HG03103 (cell line): Measurements from ENCODE around the gene PDE7B.

Source experiments
- ATAC-seq: cut with Tn5 transposase; IDR thresholded peaks from one replicate; pipeline ENCODE4 v1.9.1; 2021; ENCODE audit warnings: low read depth; ENCODE audit not compliant: unreplicated experiment

Gene PDE7B

DNA sequence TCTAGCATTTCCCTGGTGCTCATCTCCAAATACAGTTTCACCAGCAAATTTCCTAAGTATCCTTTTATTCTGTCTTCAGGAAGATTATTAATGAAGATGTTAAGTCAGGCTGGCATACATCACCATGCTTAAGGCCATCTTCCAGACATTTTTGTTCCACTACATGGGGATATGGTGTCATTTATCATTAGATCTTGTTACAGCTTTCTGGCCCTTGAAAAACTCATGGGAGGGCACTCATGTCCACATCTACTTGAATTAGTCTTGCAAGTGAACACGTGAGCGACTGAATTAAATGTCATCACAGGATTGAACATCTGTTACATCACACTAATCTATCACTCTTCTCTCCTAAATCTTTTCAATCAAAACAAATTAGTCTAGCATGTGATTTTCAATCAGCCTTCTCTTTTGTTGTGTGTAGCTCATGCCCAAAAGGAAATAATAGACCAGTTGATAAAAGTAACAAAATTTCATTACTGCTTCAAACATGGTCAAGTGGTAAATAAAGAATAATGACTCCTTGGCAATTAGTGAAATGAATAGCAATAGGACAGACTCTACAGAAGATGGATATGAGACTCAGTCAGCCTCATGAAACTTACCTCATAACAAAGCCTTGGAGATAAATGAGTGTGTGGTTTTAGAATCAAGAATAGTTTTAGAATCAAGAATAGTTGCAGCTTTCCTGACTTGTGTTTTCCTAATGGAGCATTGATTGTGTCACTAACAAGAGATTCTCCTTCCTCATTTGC, 318.1 kb downstream of the PDE7B start:
- ATAC-seq, result no peak

DNA sequence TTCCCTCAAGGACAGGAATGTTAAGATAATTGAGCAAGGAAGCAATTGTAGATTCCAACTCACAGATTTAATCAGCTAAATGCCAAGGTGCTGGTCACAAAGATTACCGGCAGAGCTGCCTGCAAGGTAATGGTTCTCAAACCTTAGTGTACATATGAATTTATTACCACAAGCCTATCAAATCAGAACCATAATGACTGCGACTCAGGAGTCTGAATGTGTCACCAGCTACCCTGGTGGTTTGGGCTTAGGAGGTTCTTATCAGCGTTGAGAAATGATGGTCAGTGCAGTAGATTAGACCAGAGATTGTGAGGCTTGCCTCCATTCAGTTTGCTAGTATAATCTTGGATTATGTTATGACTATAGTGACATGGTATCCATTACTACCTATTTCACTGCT, 319.7 kb downstream of the PDE7B start:
- ATAC-seq, result no peak

DNA sequence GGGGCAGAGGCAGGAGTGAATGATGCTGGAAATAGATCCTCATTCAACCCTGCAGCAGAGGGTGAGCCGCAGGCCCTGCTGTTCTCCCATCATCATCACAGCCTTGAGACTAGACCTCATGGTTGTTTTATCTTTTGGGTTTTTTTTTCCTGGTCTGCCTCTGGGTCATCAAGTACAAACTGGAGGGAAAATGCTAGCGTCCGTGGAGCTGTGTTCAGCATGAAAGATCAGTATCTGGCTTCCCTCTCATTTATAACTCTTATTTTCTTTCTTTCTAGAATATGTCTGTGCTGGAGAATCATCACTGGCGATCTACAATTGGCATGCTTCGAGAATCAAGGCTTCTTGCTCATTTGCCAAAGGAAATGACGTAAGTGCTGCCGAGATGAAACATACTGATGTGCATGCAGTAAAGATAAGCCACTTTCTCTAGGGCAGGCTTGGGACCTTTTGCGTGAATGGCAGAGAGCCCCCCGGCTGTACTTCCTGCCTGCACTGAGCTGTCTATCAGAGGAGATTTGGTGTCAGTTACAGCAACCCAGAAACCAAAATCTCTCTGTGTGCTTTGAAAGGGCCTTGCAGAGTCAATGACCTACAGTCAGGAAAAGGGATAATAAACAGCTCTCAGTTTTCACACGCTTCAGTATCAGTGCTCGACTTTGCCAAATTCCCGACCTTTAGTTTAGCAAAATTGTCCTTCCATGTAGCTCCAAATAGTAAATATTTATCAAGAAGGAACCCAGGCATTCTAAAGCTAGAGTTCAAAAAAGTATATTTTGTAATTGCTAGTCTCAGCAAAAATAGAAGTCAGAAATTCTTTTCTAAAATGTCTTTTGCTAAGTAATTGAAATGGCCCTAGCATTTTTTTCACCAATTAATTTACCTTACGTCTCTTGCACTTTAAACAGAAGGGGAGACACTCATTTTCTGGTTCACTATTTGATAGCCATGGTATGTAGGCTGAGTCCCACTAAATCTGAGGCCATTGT, 322.3 kb downstream of the PDE7B start:
- no peak for ATAC-seq

DNA sequence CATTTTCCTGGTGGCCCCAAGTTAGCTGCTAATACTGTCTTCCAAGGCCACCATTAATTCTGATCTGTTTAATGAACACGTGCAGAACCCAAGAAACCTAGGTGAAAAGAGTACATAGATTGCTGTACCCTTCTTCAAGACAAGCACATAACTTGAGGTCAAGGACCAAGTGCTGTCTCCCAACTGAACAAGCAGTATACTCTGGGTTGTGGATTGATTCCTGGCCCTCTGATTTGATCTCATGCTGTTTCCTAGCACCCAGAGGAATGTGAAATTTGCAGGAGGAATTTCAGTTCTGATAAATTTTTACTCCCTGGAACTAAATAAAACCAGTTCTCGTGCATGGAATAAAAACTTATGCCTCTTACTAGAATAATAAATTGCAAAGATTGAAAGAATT, 323.0 kb downstream of the PDE7B start:
- no peak for ATAC-seq

DNA sequence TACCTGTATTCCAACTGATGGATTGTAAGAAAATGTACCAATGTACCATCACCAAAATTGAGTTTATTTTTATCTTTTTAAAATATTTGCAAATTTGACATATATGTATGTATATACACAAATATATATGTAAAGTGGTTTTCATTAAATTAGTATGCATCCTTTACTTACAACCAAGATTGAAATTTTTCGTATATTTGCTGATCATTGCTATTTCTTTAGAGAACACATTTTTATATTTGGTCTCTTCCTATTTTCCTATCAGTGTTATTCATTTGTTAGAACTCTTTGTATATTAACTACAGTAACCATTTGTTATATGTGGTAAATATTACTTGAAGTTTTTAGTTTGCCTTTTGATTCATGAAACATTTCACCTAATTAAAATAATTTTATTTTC, 324.4 kb downstream of the PDE7B start:
- ATAC-seq, result no peak

DNA sequence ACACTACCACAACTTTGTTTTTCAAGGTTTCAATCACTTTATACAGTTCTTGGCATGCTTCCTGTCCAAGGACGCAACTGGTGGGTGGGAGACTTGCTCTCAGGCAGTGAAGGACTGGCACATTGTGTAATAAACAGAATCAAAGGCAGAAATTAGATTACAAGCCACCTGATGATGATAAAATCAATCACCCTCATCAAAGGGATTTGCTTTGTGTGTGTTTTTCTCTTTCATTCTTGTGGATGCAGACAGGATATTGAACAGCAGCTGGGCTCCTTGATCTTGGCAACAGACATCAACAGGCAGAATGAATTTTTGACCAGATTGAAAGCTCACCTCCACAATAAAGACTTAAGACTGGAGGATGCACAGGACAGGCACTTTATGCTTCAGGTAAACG, 327.2 kb downstream of the PDE7B start:
- no peak for ATAC-seq

DNA sequence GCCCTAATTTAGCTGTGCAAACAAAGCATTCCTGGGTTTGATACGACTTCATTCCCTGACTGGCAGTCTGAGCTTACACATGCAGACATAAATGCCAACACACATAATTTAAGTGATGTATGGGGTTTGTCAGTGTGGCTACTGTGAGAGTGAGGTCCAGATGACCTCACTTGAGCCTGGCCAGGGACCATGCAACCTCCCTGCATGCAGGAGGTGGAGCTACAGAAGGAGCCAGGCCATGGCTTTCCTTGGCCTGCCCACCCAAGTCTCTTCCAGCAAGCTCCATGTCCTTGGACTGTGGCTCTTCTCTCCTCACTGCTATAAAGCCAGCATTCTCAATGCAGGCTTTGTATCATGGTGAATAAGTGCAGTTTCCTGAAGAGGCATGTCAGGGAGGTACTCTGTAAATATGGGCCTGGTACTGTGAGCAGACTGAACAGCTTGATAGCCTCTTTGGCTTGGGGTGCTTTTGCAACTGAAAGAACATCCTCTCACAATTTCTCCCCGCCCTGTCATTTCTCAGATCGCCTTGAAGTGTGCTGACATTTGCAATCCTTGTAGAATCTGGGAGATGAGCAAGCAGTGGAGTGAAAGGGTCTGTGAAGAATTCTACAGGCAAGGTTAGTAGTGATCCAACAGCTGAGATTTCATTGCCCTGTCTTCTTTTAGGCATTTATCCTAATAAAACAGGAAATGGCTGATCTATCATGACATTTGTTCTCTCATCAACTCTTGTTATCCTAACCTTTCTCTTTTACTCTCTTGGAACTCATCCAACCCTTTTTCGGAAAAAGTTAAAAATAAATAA, 329.4 kb downstream of the PDE7B start:
- ATAC-seq, result no peak

DNA sequence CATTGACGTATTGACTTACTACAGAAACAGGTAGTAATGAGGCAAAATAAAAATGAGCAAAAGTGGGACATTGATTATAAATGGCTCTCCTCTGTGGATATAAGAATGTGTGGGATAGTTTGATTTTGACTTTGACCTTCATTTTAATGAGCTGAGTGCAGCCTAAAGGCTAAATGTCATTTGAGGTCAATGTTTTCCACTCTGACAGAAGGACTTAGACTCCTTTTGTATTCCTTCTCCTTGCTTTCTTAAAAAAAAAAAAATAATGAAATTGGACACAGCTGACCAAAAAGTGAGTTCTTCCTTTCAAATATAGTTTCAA, 330.0 kb downstream of the PDE7B start:
- no peak for ATAC-seq

DNA sequence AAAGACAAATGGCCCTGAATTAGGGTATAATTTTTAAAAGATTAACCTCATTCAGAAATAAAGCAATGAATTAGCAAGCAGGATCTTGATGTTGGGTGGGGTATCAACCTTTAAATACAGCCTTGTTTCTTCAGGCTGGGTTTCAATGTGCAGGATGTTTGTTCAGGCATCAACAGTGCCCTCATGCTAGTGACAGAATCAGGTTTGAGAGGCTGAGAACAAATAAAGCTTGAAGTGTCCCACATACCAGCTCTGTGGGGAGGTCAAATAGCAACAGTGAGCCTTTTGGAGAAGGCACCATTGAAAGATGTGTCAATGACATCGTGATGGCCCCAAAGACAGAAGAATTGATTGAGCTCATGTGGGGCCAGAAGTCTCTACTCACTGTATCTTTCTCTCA, 330.4 kb downstream of the PDE7B start:
- no peak for ATAC-seq

DNA sequence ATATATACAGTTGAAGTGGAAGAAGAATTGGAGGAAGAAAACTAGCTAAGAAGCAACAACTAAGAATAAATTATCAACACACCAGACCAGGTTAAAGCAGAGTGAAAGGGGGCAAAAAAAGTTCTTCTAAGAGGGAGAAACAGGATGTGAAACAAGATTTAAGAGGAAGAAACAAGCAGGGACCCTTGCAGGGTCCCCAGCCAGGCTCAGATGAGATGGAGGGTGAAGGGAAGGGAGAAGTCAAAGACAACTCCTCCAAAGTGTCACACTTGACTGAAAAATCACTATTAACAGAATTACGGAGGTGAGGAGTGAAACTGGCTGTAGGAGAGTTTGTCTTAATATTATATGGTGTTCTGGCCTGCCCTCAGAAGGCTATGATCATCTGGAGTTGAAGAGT, 333.2 kb downstream of the PDE7B start:
- ATAC-seq, result no peak

DNA sequence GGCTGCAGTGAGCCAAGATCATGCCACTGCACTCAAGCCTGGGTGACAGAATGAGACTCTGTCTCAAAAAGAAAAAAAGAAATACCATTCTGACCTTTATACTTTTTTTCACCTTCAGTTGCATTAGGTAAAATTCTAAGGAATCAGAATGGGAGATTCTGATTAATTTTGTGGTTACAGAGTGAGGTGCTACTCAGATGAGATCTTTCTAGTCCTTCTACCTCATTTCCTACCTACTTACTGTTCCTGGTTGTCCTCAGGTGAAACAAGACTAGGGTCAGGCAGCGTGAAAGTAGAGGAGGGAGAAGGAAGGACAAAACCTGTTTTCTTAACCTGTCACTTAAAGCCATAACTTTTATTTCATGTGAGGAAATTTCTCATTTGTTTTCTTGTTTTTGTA, 334.9 kb downstream of the PDE7B start:
- ATAC-seq, result no peak

DNA sequence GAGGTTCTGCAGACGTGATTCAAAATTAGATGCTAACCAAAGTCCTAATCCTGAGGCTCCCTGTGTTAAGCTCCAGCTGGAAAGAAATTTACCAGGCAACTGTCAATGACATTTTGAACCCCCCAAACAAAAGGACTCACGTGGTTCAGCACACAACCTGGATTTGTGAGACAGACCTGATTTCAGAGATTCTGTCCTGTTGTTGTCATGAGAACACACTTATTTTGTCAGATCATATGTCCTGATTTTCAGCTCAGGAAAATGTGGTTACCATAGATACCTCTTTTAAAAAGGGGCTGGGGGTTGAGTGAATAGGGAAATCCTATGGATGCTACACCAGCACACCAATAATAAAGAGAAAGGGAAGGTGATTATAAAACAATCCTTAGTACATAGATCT, 337.0 kb downstream of the PDE7B start:
- no peak for ATAC-seq

DNA sequence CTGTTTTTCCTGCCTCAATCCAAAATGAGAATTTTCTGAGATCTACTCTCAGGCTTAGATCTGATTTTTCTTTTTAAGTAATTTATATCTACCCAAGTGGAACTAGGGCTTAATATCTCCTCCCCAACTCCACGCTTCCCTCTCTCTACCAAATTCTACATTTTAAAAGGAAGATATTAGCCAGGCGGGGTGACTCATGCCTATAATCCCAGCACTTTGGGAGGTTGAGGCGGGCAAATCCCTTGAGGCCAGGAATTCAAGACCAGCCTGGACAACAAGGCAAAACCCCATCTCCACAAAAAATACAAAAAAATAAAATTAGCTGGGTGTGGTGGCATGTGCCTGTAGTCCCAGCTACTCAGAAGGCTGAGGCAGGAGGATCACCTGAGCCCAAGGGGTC, 337.6 kb downstream of the PDE7B start:
- no peak for ATAC-seq

DNA sequence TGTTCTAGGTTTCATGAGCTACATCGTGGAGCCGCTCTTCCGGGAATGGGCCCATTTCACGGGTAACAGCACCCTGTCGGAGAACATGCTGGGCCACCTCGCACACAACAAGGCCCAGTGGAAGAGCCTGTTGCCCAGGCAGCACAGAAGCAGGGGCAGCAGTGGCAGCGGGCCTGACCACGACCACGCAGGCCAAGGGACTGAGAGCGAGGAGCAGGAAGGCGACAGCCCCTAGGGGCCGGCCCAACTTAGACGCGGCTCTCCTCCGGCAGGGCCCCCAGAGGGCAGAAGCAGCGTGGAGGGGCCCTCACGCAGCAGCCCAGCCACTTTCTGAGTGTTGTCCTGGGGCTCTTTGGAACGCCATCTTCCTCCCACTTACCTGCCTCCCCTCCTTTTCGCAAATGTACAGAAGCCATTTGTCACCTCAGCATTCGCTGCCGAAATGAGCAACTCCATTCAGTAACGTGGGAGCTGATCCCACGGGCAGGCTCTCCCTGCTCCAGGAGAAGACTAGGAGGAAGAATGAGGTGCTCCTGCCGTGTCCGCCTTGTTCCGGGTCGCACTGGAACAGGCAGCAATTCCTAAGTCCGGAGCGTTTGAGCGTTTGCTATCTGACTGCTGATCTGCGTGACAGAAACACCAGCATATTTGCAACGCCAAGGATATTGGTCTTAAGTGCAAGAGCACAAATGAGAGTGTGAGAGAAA, 340.3 kb downstream of the PDE7B start:
- no peak for ATAC-seq

DNA sequence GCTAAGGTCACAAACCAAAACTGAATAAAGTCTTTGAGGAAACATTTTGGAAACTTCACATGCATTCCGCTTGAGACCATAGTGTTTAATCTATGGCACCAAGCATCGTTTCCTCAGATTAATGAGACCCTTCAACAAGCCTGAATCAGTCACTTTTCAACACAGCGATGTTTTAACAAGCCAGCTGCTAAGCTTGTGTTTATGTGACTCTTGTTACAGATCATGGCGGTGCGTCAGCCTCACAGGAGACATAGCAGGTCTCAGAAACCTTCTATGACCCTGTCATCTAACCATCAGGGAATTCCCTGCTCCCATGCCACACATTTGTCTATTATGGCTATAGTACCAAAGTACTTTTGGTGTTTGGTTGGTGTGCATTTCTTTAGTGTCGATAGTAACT, 341.4 kb downstream of the PDE7B start:
- no peak for ATAC-seq

DNA sequence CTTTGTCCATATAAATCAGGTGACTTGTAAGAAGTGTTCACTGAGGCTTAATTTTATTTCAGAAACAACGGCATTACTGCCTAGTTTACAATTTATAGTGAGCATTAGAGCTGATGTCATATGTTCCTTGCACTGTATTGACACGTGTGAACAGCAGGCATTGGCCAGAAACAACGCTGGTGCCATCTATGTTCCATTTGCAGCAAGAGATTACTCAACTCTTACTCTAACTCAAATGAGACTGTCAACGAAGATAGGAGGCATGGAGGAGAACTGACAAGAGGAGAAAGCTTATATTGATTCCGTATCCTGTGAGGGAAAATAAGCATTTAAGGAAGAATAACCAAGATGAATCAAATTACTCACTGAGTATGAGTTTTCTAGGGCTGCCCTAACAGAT, 350.2 kb downstream of the PDE7B start:
- ATAC-seq, result no peak

DNA sequence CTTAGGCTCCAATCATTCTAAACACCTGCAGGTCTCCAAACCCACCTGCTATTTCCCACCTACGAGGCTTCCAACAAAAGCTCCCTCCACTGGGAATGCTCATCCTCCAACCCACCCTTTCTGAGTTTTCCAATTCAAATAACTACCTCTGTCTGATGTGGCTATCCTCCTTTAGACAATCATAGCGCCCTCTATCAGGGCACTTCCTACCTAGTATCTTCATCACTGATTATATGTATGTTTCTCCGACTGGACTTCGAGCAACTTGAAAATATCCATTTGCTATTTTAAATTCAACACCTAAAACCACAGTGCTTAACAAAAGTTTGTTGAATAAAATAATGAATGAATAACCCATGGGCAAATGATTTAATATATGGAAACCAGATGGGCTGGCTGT, 357.3 kb downstream of the PDE7B start:
- no peak for ATAC-seq

DNA sequence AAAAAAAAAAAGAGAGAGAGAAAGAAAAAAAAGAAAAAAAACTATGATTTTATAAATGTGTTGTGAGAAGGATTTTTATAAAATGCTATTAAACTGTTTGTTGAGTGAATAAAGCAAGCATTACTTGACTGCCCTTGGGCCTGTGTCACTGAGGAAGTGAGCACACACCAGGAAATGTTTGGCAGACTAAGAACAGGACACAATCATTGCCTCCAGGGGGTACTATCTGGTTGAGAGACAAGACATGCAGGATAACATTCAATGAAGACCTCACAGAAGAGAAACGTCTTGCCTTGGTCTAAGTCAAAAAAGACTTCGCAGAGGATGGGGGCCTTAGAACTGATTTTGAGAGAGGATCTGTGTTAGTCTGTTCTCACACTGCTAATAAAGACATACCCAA, 358.0 kb downstream of the PDE7B start:
- no peak for ATAC-seq

DNA sequence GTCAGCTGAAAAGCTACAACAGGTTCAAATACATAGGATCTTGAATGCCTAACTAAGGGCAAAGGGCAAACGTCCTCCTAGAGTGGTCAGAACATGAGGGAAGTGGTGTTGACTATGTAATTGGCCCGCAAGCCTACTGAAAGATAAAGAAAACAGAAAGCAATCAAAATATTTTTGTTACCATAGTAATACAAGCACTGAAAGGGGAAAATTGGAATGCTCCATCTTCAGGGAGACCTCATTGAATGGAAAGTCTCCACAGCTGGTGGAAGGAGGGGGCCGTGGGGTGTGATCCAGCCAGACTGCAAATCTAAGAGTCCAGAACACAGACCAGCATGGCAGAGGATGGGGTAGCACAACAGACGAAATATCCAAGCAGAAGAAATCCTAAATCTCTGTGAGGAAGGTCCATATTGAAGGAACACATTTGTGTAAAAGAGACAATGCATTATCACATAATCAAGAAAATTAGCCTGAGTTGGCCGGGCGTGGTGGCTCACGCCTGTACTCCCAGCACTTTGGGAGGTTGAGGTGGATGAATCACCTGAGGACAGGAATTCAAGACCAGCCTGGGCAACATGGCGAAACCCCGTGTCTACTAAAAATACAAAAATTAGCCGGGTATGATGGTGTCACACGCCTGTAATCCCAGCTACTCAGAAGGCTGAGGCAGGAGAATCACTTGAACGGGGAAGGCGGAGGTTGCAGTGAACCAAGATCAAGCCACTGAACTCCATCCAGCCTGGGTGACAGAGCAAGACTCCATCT, 359.1 kb downstream of the PDE7B start:
- no peak for ATAC-seq

DNA sequence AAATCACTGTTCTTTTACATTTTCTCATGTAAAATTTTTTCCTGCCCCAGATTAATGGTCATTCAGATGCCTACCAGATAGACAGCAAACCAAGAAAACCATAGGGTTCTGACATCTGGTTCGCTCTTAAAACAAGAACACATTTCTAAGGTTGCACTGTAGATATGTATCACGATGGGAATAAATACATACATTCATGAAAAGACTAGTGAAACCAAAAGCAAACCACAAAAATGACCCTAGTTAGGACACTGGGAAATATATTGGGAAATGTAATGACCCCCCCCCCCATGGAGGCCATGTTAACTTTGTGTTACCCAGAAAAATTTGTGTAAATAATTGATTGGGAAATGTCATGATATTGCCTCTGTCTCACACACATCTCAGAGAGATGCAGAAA, 361.1 kb downstream of the PDE7B start:
- no peak for ATAC-seq
